GM19455 (cell line): ENCODE results near the gene PADI6.
"Not testable (repeated sequence)": the region's sequence is repeated elsewhere in the genome, so short reads cannot be mapped to it uniquely, and the experiment has no call there.

Source experiments
- ATAC-seq: cut with Tn5 transposase; IDR thresholded peaks from one replicate; pipeline ENCODE4 v1.9.1; 2021; ENCODE audit not compliant: unreplicated experiment

Gene PADI6

GRCh38 chr1:17371896-17372295 is at the start of gene PADI6:
TSS of gene PADI6 (plus strand) at chr1:17372196. CDS start at chr1:17372246, 50 bp downstream.
- no peak for ATAC-seq

GRCh38 chr1:17328855-17329254 is 43.1 kb upstream of the PADI6 start:
- ATAC-seq, result no peak

GRCh38 chr1:17329610-17330009 is 42.4 kb upstream of the PADI6 start:
- no peak for ATAC-seq

- no peak for ATAC-seq
These were observed 41.1 kb upstream of the PADI6 start for GRCh38 chr1:17330856-17331255.

GRCh38 chr1:17333081-17333480 is 38.9 kb upstream of the PADI6 start:
- ATAC-seq, result no peak

GRCh38 chr1:17335821-17336710 is 35.9 kb upstream of the PADI6 start:
- no peak for ATAC-seq

- no peak for ATAC-seq
These were observed 33.1 kb upstream of the PADI6 start for GRCh38 chr1:17338706-17339493.

- ATAC-seq, result no peak
These were observed 32.5 kb upstream of the PADI6 start for GRCh38 chr1:17339521-17339920.

- no peak for ATAC-seq
These were observed 31.6 kb upstream of the PADI6 start for GRCh38 chr1:17340358-17340757.

GRCh38 chr1:17342014-17342441 is 30.0 kb upstream of the PADI6 start:
- ATAC-seq, result no peak

GRCh38 chr1:17345506-17345905 is 26.5 kb upstream of the PADI6 start:
- ATAC-seq, result not testable (repeated sequence)

- no peak for ATAC-seq
These were observed 25.8 kb upstream of the PADI6 start for GRCh38 chr1:17346046-17346789.

GRCh38 chr1:17347769-17348592 is 24.0 kb upstream of the PADI6 start:
- ATAC-seq, result no peak

GRCh38 chr1:17348593-17349234 is 23.3 kb upstream of the PADI6 start:
- ATAC-seq, result no peak

GRCh38 chr1:17350083-17350482 is 21.9 kb upstream of the PADI6 start:
- ATAC-seq, result no peak

GRCh38 chr1:17350928-17351446 is 21.0 kb upstream of the PADI6 start:
- no peak for ATAC-seq

GRCh38 chr1:17351598-17352324 is 20.2 kb upstream of the PADI6 start:
- ATAC-seq, result no peak

GRCh38 chr1:17352419-17352909 is 19.5 kb upstream of the PADI6 start:
- no peak for ATAC-seq

GRCh38 chr1:17355898-17356297 is 16.1 kb upstream of the PADI6 start:
- no peak for ATAC-seq
